Measurements from ENCODE around the gene TFAP2E. TPM values are rescaled to one million over a fixed set of nuclear protein-coding genes. Genes with fewer than 3 reads are reported as not detected.

TFAP2E gene
- polyA plus RNA-seq, 6 donors from 2014 or later: 0.16 to 0.62 (median 0.24) TPM; not detected in 2

- Mint-ChIP-seq H3K36me3 (peaks cover 5 to 7% of the 10 kb centered on the region in 2 donors), H3K27me3 (no peaks in the 10 kb centered on the region)
- no peak for DNase-seq
Measured at GRCh38 chr1:35586808-35587207, 13.7 kb downstream of the TFAP2E start.

GRCh38 chr1:35587736-35588135, 14.6 kb downstream of the TFAP2E start:
- H3K9me3 Mint-ChIP-seq: no peaks in the 10 kb centered on the region
- no peak overlapping the region for H3K4me3 Mint-ChIP-seq
- no peak for DNase-seq
- H3K4me1 Mint-ChIP-seq: no peaks in the 10 kb centered on the region
- ATAC-seq (ENCODE audit: low read depth in 2 of 2): no peak
- H3K27ac Mint-ChIP-seq: no peak overlapping the region
- H3K27me3 Mint-ChIP-seq: no peaks in the 10 kb centered on the region
- H3K36me3 Mint-ChIP-seq: peaks cover 5 to 7% of the 10 kb centered on the region in 2 donors

More at GRCh38 chr1:35586808-35587207, 13.7 kb downstream of the TFAP2E start:
- Mint-ChIP-seq H3K27ac (no peak overlapping the region), H3K9me3 (no peaks in the 10 kb centered on the region), H3K4me1 (no peaks in the 10 kb centered on the region), H3K4me3 (no peak overlapping the region)
- ATAC-seq (ENCODE audit: low read depth in 2 of 2): no peak

GRCh38 chr1:35588197-35588910, 15.2 kb downstream of the TFAP2E start:
- H3K36me3 Mint-ChIP-seq: peaks cover 5 to 7% of the 10 kb centered on the region in 2 donors
- no peaks in the 10 kb centered on the region for H3K9me3 Mint-ChIP-seq
- no peak overlapping the region for H3K4me3 Mint-ChIP-seq
- no peaks in the 10 kb centered on the region for H3K4me1 Mint-ChIP-seq
- no peak for ATAC-seq (ENCODE audit: low read depth in 2 of 2)
- DNase-seq: no peak
- H3K27me3 Mint-ChIP-seq: no peaks in the 10 kb centered on the region
- peak overlapping the region in 2 of 6 donors; percentile 6 to 7 for H3K27ac Mint-ChIP-seq

GRCh38 chr1:35589516-35590427, 16.7 kb downstream of the TFAP2E start:
- Mint-ChIP-seq H3K4me3 (peak overlapping the region in 1 of 8 donors; percentile 57), H3K36me3 (peaks cover 5 to 7% of the 10 kb centered on the region in 2 donors), H3K4me1 (no peaks in the 10 kb centered on the region), H3K27me3 (no peaks in the 10 kb centered on the region), H3K27ac (no peak overlapping the region), H3K9me3 (no peaks in the 10 kb centered on the region)
- ATAC-seq (ENCODE audit: low read depth in 2 of 2) (no peak), DNase-seq (no peak)

- H3K9me3 Mint-ChIP-seq: no peaks in the 10 kb centered on the region
- no peak for DNase-seq
- no peaks in the 10 kb centered on the region for H3K27me3 Mint-ChIP-seq
- peaks cover 5 to 7% of the 10 kb centered on the region in 2 donors for H3K36me3 Mint-ChIP-seq
- no peak for ATAC-seq (ENCODE audit: low read depth in 2 of 2)
- no peak overlapping the region for H3K27ac Mint-ChIP-seq
- H3K4me3 Mint-ChIP-seq: no peak overlapping the region
- no peaks in the 10 kb centered on the region for H3K4me1 Mint-ChIP-seq
Measured at GRCh38 chr1:35590476-35591040, 17.4 kb downstream of the TFAP2E start.

GRCh38 chr1:35591211-35591610, 18.1 kb downstream of the TFAP2E start:
- DNase-seq (no peak), ATAC-seq (ENCODE audit: low read depth in 2 of 2) (no peak)
- Mint-ChIP-seq H3K9me3 (no peaks in the 10 kb centered on the region), H3K4me3 (no peak overlapping the region), H3K4me1 (no peaks in the 10 kb centered on the region), H3K27ac (peak overlapping the region in 1 of 6 donors; percentile 92), H3K27me3 (no peaks in the 10 kb centered on the region), H3K36me3 (peaks cover 5 to 7% of the 10 kb centered on the region in 2 donors)

GRCh38 chr1:35592991-35593769, 20.1 kb downstream of the TFAP2E start:
- Mint-ChIP-seq H3K27me3 (no peaks in the 10 kb centered on the region), H3K4me3 (no peak overlapping the region), H3K4me1 (no peaks in the 10 kb centered on the region), H3K9me3 (no peaks in the 10 kb centered on the region), H3K27ac (peak overlapping the region in 1 of 6 donors; percentile 49), H3K36me3 (peaks cover 5 to 7% of the 10 kb centered on the region in 2 donors)
- no peak for DNase-seq
- no peak for ATAC-seq (ENCODE audit: low read depth in 2 of 2)

- peak overlapping the region in 1 of 6 donors; percentile 39 for H3K27ac Mint-ChIP-seq
- H3K4me1 Mint-ChIP-seq: no peaks in the 10 kb centered on the region
- ATAC-seq (ENCODE audit: low read depth in 2 of 2) (no peak), DNase-seq (no peak)
- H3K27me3 Mint-ChIP-seq: no peaks in the 10 kb centered on the region
- H3K9me3 Mint-ChIP-seq: no peaks in the 10 kb centered on the region
- peaks cover 5 to 7% of the 10 kb centered on the region in 2 donors for H3K36me3 Mint-ChIP-seq
- H3K4me3 Mint-ChIP-seq: no peak overlapping the region
Measured at GRCh38 chr1:35594005-35594760, 21.1 kb downstream of the TFAP2E start.

- no peaks in the 10 kb centered on the region for H3K9me3 Mint-ChIP-seq
- ATAC-seq (ENCODE audit: low read depth in 2 of 2) (no peak), DNase-seq (no peak)
- no peaks in the 10 kb centered on the region for H3K4me1 Mint-ChIP-seq
- no peaks in the 10 kb centered on the region for H3K27me3 Mint-ChIP-seq
- peak overlapping the region in 1 of 8 donors; percentile 78 for H3K4me3 Mint-ChIP-seq
- H3K27ac Mint-ChIP-seq: peak overlapping the region in 1 of 6 donors; percentile 3
- H3K36me3 Mint-ChIP-seq: peaks cover 5 to 7% of the 10 kb centered on the region in 2 donors
Measured at GRCh38 chr1:35595684-35596083, 22.6 kb downstream of the TFAP2E start.

- peaks cover 0 to under 1% of the 10 kb centered on the region in 2 donors for H3K36me3 Mint-ChIP-seq
- no peaks in the 10 kb centered on the region for H3K4me1 Mint-ChIP-seq
- H3K27me3 Mint-ChIP-seq: no peaks in the 10 kb centered on the region
- ATAC-seq (ENCODE audit: low read depth in 2 of 2) (no peak), DNase-seq (no peak)
- no peaks in the 10 kb centered on the region for H3K9me3 Mint-ChIP-seq
- no peak overlapping the region for H3K4me3 Mint-ChIP-seq
- peak overlapping the region in 2 of 6 donors; percentile 9 to 10 for H3K27ac Mint-ChIP-seq
Measured at GRCh38 chr1:35597870-35598269, 24.8 kb downstream of the TFAP2E start.

GRCh38 chr1:35598895-35599294, 25.8 kb downstream of the TFAP2E start:
- Mint-ChIP-seq H3K27ac (peak overlapping the region in 1 of 6 donors; percentile 58), H3K4me1 (no peaks in the 10 kb centered on the region), H3K27me3 (no peaks in the 10 kb centered on the region), H3K36me3 (peaks cover under 1 to 11% of the 10 kb centered on the region in 2 donors), H3K4me3 (no peak overlapping the region), H3K9me3 (no peaks in the 10 kb centered on the region)
- no peak for DNase-seq
- no peak for ATAC-seq (ENCODE audit: low read depth in 2 of 2)

- no peak overlapping the region for H3K4me3 Mint-ChIP-seq
- H3K36me3 Mint-ChIP-seq: peaks cover 4 to 16% of the 10 kb centered on the region in 2 donors
- H3K4me1 Mint-ChIP-seq: no peaks in the 10 kb centered on the region
- no peak for ATAC-seq (ENCODE audit: low read depth in 2 of 2)
- peak overlapping the region in 2 of 6 donors; percentile 40 to 44 for H3K27ac Mint-ChIP-seq
- DNase-seq: no peak
- H3K27me3 Mint-ChIP-seq: no peaks in the 10 kb centered on the region
- H3K9me3 Mint-ChIP-seq: no peaks in the 10 kb centered on the region
Measured at GRCh38 chr1:35599411-35599810, 26.3 kb downstream of the TFAP2E start.

Data from naive B cell (primary cell).